OCI-LY7 (cell line): ENCODE results near the gene ZNF827. TPM values are rescaled to one million over a fixed set of nuclear protein-coding genes. Genes with fewer than 3 reads are reported as not detected.

Experiments used
- BruUV-seq: library from RNA; stranded (reverse); fragments of 400-500 nt; replicated peaks from 2 replicates; lab custom pipeline; 2021; lab: Mats Ljungman, UMichigan
- CTCF ChIA-PET: fragments of 300-600 bp; sonication (Branson Sonifier 250); formaldehyde crosslinking; loops from one replicate; lab custom pipeline; 2022; ENCODE audit warnings: antibody characterized with exemption; ENCODE audit not compliant: unreplicated experiment; lab: Charles Lee
- POLR2A ChIA-PET: fragments of 300-600 bp; sonication (Branson Sonifier 250); formaldehyde crosslinking; loops from one replicate; lab custom pipeline; 2022; ENCODE audit warnings: antibody characterized with exemption; lab: Charles Lee
- DNase-seq: peaks from one replicate; pipeline ENCODE4 v3.0.0-alpha.2; 2015; ENCODE audit warnings: low spot score
- H2AFZ ChIP-seq: fragments of 200-600 bp; sonication (generic), shearing (Covaris generic); 2 replicates; pipeline ENCODE4 v1.6.1; 2014; ENCODE audit warnings: mild to moderate bottlenecking, antibody characterized with exemption, low read length, moderate library complexity
- H3K27ac ChIP-seq: fragments of 200-600 bp; sonication (generic); 2 replicates; pipeline ENCODE4 v1.5.1; 2014; ENCODE audit warnings: mixed run types, low read depth, mild to moderate bottlenecking, moderate library complexity, low read length, inconsistent platforms; ENCODE audit not compliant: poor library complexity, severe bottlenecking
- H3K36me3 ChIP-seq: fragments of 200-600 bp; sonication (generic); 2 replicates; pipeline ENCODE4 v1.6.1; 2014; ENCODE audit warnings: mild to moderate bottlenecking, antibody characterized with exemption, low read length, moderate library complexity, mixed read lengths; ENCODE audit not compliant: insufficient read depth
- H3K4me1 ChIP-seq: fragments of 200-600 bp; sonication (generic); 2 replicates; pipeline ENCODE4 v1.5.1; 2014; ENCODE audit warnings: mild to moderate bottlenecking, low read length; ENCODE audit not compliant: insufficient read depth, poor library complexity, severe bottlenecking
- H3K4me2 ChIP-seq: fragments of 200-600 bp; sonication (generic); 2 replicates; pipeline ENCODE4 v1.6.1; 2014; ENCODE audit warnings: mild to moderate bottlenecking, low read length
- H3K4me3 ChIP-seq: fragments of 200-600 bp; sonication (generic); 2 replicates; pipeline ENCODE4 v1.5.1; 2014; ENCODE audit warnings: mild to moderate bottlenecking, low read depth, low read length; ENCODE audit not compliant: poor library complexity, severe bottlenecking
- H3K79me2 ChIP-seq: fragments of 200-600 bp; sonication (generic); 2 replicates; pipeline ENCODE4 v1.6.1; 2016; ENCODE audit warnings: low read depth, mild to moderate bottlenecking, low read length, moderate library complexity, mixed read lengths; ENCODE audit not compliant: insufficient read depth
- H3K9me2 ChIP-seq: fragments of 200-600 bp; sonication (generic); 2 replicates; pipeline ENCODE4 v1.6.1; 2016; ENCODE audit warnings: mild to moderate bottlenecking, low read length, mixed read lengths; ENCODE audit not compliant: insufficient read depth
- H3K9me3 ChIP-seq: fragments of 200-600 bp; sonication (generic); 2 replicates; pipeline ENCODE4 v1.6.1; 2014; ENCODE audit warnings: mild to moderate bottlenecking, mixed run types, low read length, mixed read lengths
- H4K20me1 ChIP-seq: fragments of 200-600 bp; sonication (generic); 2 replicates; pipeline ENCODE4 v1.6.1; 2014; ENCODE audit warnings: mild to moderate bottlenecking, antibody characterized with exemption, low read length, moderate library complexity, mixed read lengths; ENCODE audit not compliant: insufficient read depth
- CTCF ChIP-seq: fragments of 200-600 bp; sonication (generic); conservative IDR thresholded peaks from 2 replicates; pipeline ENCODE4 v1.5.1; 2014; ENCODE audit warnings: mild to moderate bottlenecking, antibody characterized with exemption, low read length, moderate library complexity, mixed read lengths
- EZH2phosphoT487 ChIP-seq: fragments of 200-600 bp; sonication (generic); IDR thresholded peaks from 2 replicates; pipeline ENCODE4 v1.6.1; 2018; ENCODE audit warnings: low read depth, borderline replicate concordance, mild to moderate bottlenecking, mixed run types, antibody characterized with exemption, low read length, moderate library complexity, mixed read lengths
- intact Hi-C: fragments of 100-400 bp; cut with micrococcal nuclease; formaldehyde crosslinking; loops from one replicate; pipeline ENCODE4 v1.10.0; 2022; ENCODE audit not compliant: unreplicated experiment
- total RNA-seq, 2 experiments: library from RNA; depleted of rRNA in 1 of 2; stranded (reverse); fragments of >200 nt in 1 of 2; shearing (Covaris generic) in 1 of 2; gene quantifications; 2 replicates each; pipeline ENCODE4 v1.2.3, GENCODE V29; 2014 to 2022

The ZNF827 gene
- total RNA-seq, 2 experiments from 2014 or later: 15.1 to 42.9 TPM

- intact Hi-C loops: no loop called here
- Histone ChIP-seq H3K4me2 (no peak overlapping the region), H2AFZ (no peak overlapping the region), H4K20me1 (no peaks in the 10 kb centered on the region), H3K36me3 (no peaks in the 10 kb centered on the region), H3K9me2 (no peaks in the 10 kb centered on the region), H3K27ac (no peak overlapping the region), H3K4me3 (no peak overlapping the region), H3K9me3 (no peaks in the 10 kb centered on the region), H3K79me2 (no peaks in the 10 kb centered on the region), H3K4me1 (no peaks in the 10 kb centered on the region)
- CTCF ChIA-PET: no interaction called here
- POLR2A ChIA-PET: no interaction called here
- DNase-seq: no peak
- TF ChIP-seq CTCF (no peak), EZH2phosphoT487 (no peak)
- no TSS peak for BruUV-seq
These were observed 221.9 kb downstream of the ZNF827 start for GRCh38 chr4:145716661-145717200.

DNA sequence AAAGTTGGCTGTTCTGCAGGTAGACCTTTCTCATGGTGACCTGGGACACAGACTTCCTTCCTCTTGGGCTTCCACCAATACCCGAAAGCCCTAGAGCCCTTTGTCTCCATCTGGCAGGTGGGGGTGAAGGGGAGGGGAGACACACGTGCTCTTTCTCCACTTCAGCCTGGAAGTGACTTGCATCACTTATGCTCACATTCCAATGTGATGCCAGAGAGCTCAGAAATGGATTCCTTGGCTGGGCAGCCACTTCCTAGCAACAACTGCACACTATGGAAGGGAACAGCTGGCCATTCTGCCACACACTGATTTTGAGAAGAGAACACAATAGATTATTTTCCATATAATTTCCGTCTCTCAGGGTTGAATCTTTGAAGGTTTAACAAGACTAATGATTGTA, 222.4 kb downstream of the ZNF827 start:
- Histone ChIP-seq H2AFZ (no peak overlapping the region), H3K4me3 (no peak overlapping the region), H3K36me3 (no peaks in the 10 kb centered on the region), H4K20me1 (no peaks in the 10 kb centered on the region), H3K79me2 (no peaks in the 10 kb centered on the region), H3K4me1 (no peaks in the 10 kb centered on the region), H3K9me3 (0 out of 2 replicates have a peak, but pooled peaks cover 4% of the 10 kb centered on the region), H3K27ac (no peak overlapping the region), H3K4me2 (no peak overlapping the region), H3K9me2 (no peaks in the 10 kb centered on the region)
- intact Hi-C loops: no loop called here
- no TSS peak for BruUV-seq
- POLR2A ChIA-PET: interaction anchor here (0.7 to 1.2 kb wide), 2 partner anchors 8 to 140 kb away, joined by 3 read pairs; no protein-coding TSS in a partner anchor
- DNase-seq: no peak
- CTCF ChIA-PET: no interaction called here
- TF ChIP-seq EZH2phosphoT487: no peak
- no peak for TF ChIP-seq CTCF

GRCh38 chr4:145709843-145710242, 228.8 kb downstream of the ZNF827 start:
- Histone ChIP-seq H3K9me2 (no peaks in the 10 kb centered on the region), H4K20me1 (no peaks in the 10 kb centered on the region), H3K4me2 (no peak overlapping the region), H3K36me3 (no peaks in the 10 kb centered on the region), H3K79me2 (no peaks in the 10 kb centered on the region), H3K27ac (no peak overlapping the region), H2AFZ (no peak overlapping the region), H3K4me1 (no peaks in the 10 kb centered on the region), H3K4me3 (no peak overlapping the region), H3K9me3 (0 out of 2 replicates have a peak, but pooled peaks cover 5% of the 10 kb centered on the region)
- TF ChIP-seq CTCF: no peak
- no peak for TF ChIP-seq EZH2phosphoT487
- DNase-seq: no peak
- intact Hi-C loops: no loop called here
- POLR2A ChIA-PET: no interaction called here
- CTCF ChIA-PET: interaction anchor here (0.6 kb wide), 1 partner anchor 425 kb away, joined by 3 read pairs; no protein-coding TSS in a partner anchor
- no TSS peak for BruUV-seq
